ENCODE results near the gene RTN4R.

The RTN4R gene

DNA sequence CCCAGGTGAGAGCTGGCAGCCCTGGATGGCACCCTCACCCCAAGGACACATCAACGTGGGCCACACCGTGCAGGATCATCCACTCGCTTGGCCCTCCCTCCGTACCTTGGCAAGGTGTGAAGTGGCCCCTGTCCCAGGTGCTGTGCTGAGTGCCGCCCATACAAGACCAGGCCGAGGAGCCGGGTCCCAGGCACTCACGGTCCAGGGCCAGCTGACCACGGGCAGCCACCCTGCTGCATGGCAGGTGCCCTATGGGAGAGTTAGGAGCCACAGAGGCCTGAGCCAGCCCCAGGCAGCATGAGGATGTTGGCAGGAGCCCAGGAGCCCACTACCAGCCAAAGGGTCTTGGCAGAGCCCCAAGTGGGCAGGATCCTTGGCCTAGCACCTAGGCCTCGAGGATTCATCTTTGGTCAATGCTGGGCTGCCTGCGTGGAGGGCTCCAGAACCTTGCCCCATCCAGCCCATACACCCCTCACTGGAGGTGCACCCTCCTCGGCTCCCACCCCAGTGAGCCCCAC lies 19.6 kb downstream of the RTN4R start:
- CTCF ChIA-PET: interaction anchor here (1.4 kb wide), 1 partner anchor 10 kb away, joined by 8 read pairs; no protein-coding TSS in a partner anchor
- POLR2A ChIA-PET: no interaction called here
- TF ChIP-seq FOXK2 (IDR thresholded peaks at IDR 0.05): no peak
- TF ChIP-seq SP1 (IDR thresholded peaks at IDR 0.05): no peak
- TF ChIP-seq TARDBP (IDR thresholded peaks at IDR 0.05): no peak
- no peak for TF ChIP-seq ZNF384 (IDR thresholded peaks at IDR 0.05)
- no peak for TF ChIP-seq SUZ12 (IDR thresholded peaks at IDR 0.05)
- TF ChIP-seq ARNT (IDR thresholded peaks at IDR 0.05): no peak
- DNase-seq (ENCODE audit: extremely low spot score): no peak

DNA sequence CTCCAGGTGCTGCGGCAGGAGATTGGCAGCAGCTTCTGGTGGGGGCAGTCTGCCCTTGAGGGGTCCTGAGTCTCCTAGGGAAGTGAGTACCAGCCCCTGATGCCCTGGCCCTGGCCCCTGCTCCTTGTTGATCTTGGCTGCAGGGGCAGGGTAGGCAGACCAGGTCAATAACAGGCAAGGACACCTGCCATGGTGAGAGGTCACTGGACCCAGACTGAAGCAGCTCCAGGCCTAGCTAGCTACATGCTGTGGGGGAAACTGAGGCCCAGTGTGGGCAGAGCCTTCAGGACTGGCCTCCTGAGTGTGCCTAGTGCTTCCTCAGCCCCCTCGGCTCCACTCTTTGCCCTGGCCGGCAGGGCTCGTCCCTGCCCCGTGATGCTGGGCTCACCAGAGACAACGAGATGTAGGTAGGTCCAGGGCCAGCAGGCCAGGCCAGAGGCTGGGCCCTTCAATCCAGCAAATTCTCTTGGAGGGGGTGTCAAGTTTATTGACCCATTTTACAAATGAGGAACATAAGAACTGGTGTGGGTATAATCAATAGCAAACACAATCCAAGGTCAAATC lies 20.4 kb downstream of the RTN4R start:
- ChIA-PET POLR2A (no interaction called here), CTCF (interaction anchor here (1.4 to 1.7 kb wide), 2 partner anchors 9 to 11 kb away, joined by 8 read pairs; no protein-coding TSS in a partner anchor)
- no peak for DNase-seq (ENCODE audit: extremely low spot score)
- TF ChIP-seq TARDBP (IDR thresholded peaks at IDR 0.05) (no peak), FOXK2 (IDR thresholded peaks at IDR 0.05) (no peak), SUZ12 (IDR thresholded peaks at IDR 0.05) (no peak), CTBP1 (IDR thresholded peaks at IDR 0.05; ENCODE audit: borderline replicate concordance) (no peak), BHLHE40 (IDR thresholded peaks at IDR 0.05; ENCODE audit: borderline replicate concordance) (no peak), FOXA1 (IDR thresholded peaks at IDR 0.05) (no peak), ARNT (IDR thresholded peaks at IDR 0.05) (no peak), HDGF (IDR thresholded peaks at IDR 0.05; ENCODE audit: borderline replicate concordance) (no peak), ELF4 (IDR thresholded peaks at IDR 0.05) (no peak), FOXM1 (IDR thresholded peaks at IDR 0.05; ENCODE audit: borderline replicate concordance) (no peak), NFRKB (IDR thresholded peaks at IDR 0.05) (no peak), LEF1 (IDR thresholded peaks at IDR 0.05; ENCODE audit: borderline replicate concordance) (no peak), L3MBTL2 (conservative IDR thresholded peaks at IDR 0.05) (no peak), SP1 (IDR thresholded peaks at IDR 0.05) (no peak), ZNF384 (IDR thresholded peaks at IDR 0.05) (no peak)
- TF ChIP-seq, protein P1, sequence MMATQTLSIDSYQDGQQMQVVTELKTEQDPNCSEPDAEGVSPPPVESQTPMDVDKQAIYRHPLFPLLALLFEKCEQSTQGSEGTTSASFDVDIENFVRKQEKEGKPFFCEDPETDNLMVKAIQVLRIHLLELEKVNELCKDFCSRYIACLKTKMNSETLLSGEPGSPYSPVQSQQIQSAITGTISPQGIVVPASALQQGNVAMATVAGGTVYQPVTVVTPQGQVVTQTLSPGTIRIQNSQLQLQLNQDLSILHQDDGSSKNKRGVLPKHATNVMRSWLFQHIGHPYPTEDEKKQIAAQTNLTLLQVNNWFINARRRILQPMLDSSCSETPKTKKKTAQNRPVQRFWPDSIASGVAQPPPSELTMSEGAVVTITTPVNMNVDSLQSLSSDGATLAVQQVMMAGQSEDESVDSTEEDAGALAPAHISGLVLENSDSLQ (IDR thresholded peaks at IDR 0.05): no peak

DNA sequence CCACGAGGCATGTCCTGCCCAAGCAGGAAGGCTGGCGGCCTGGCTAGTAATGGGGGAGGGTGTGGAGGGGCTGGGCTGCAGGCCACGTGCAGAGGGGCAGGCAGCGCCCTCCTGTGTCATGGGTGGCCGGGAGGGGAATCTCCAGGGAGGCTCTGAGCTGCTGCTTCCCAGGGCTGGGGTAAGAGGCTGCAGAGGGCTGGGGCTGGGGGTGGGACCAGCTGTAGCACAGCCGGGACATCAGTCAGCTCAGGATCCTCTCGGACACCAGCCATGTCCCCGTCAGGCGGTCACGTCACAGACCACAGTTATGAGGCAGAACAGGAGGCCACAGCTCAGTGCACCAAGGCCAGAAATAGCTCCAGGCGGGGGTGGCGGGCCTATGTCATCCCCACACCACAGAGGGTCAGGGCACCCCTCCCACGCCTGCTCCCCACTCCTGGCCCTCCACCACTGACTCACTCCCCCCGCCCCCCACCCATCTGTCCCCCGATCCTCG lies 21.1 kb downstream of the RTN4R start:
- no peak for TF ChIP-seq ZNF384 (IDR thresholded peaks at IDR 0.05)
- TF ChIP-seq ARNT (IDR thresholded peaks at IDR 0.05): no peak
- no peak for TF ChIP-seq FOXA1 (IDR thresholded peaks at IDR 0.05)
- TF ChIP-seq FOXK2 (IDR thresholded peaks at IDR 0.05): no peak
- TF ChIP-seq NFRKB (IDR thresholded peaks at IDR 0.05): no peak
- TF ChIP-seq LEF1 (IDR thresholded peaks at IDR 0.05; ENCODE audit: borderline replicate concordance): no peak
- no peak for TF ChIP-seq FOXM1 (IDR thresholded peaks at IDR 0.05; ENCODE audit: borderline replicate concordance)
- TF ChIP-seq HDGF (IDR thresholded peaks at IDR 0.05; ENCODE audit: borderline replicate concordance): no peak
- TF ChIP-seq ELF4 (IDR thresholded peaks at IDR 0.05): no peak
- TF ChIP-seq TARDBP (IDR thresholded peaks at IDR 0.05): no peak
- TF ChIP-seq, protein P1 (IDR thresholded peaks at IDR 0.05): no peak
- TF ChIP-seq SUZ12 (IDR thresholded peaks at IDR 0.05): no peak
- TF ChIP-seq SP1 (IDR thresholded peaks at IDR 0.05): no peak
- TF ChIP-seq CTBP1 (IDR thresholded peaks at IDR 0.05; ENCODE audit: borderline replicate concordance): no peak
- TF ChIP-seq BHLHE40 (IDR thresholded peaks at IDR 0.05; ENCODE audit: borderline replicate concordance): no peak
- no peak for DNase-seq (ENCODE audit: extremely low spot score)
- ChIA-PET POLR2A (no interaction called here), CTCF (interaction anchor here (1.4 to 2.6 kb wide), 3 partner anchors 8 to 11 kb away, joined by 8 to 10 read pairs (median 8); no protein-coding TSS in a partner anchor)

DNA sequence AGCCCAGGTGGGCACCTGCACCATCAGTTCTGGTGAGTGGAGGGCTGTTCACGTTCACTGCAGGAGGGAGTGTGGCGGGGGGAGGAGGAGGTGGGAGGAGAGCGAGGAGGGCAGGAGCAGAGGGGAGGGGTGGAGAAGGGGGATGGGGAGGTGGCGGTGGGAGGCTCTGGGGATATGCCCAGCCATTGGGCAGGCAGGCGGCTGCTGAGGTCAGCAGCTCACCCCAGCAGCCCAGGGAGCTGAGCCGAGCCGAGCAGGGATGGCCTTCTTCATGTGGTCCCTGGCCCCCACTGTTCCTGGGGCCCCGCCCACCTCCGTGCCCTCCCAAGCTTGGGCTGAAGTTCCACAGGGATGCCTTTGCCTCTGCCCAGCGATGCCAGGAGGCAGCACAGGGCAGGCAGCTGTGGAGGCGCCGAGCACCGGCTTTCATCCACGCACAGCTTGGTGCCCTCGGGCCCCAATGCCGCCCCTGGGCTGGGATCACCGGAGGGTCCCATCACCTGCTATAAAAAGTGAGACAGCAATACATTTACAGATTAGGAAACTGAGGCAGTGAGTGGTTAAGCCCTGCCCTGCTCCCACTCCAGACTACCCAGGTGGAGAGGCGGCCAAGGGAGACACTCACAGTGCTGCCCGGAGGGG lies 21.6 kb downstream of the RTN4R start:
- CTCF ChIA-PET: interaction anchor here (1.7 to 2.6 kb wide), 2 partner anchors 8 to 12 kb away, joined by 8 to 10 read pairs; no protein-coding TSS in a partner anchor
- TF ChIP-seq FOXA1 (IDR thresholded peaks at IDR 0.05) (no peak), ARNT (IDR thresholded peaks at IDR 0.05) (no peak), HDGF (IDR thresholded peaks at IDR 0.05; ENCODE audit: borderline replicate concordance) (no peak), TARDBP (IDR thresholded peaks at IDR 0.05) (no peak), L3MBTL2 (conservative IDR thresholded peaks at IDR 0.05) (no peak), SUZ12 (IDR thresholded peaks at IDR 0.05) (no peak)
- TF ChIP-seq, protein P1 (IDR thresholded peaks at IDR 0.05): no peak
- DNase-seq (ENCODE audit: extremely low spot score): no peak
- POLR2A ChIA-PET: no interaction called here

DNA sequence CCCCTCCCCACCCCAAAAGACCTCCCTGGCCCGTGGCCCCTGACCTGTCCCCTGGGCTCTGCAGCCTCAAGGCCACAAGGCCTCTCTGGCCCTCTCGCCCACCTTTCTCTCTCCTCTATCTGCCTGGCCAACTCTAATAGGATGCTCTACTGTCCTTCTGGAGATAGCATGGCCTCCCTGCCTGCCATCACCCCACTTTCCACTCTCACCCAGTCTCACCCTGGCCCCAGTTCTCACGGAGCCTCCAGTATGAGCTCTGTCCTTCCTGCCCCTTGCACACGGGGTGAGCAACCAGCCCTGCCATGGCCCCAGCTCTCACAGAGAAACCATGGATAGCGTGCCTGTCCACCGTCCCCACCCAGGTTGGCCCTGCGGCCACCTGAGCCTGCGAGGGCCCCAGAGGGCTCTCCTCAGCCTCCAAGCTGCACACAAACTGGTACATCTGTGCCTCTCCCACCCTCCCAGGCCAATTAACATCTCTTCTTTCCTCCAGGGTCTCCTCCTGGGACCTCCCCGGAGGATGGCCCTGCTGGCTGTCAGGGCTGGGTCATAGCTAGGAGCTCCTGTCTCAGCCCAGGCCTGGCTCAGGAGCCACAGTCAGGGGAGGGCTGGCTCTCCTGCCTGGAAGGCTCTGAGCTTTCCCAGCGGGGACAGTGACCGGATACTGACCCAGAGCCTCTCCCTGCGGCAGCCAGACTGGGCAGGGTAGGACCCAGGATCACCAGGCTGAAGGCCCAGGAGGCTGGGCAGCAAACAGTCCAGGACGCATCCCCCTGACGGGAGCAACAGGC lies 22.3 kb downstream of the RTN4R start:
- ChIA-PET POLR2A (no interaction called here), CTCF (interaction anchor here (2.6 kb wide), 1 partner anchor 13 kb away, joined by 10 read pairs; no protein-coding TSS in a partner anchor)
- DNase-seq (ENCODE audit: extremely low spot score): no peak
- TF ChIP-seq BHLHE40 (IDR thresholded peaks at IDR 0.05; ENCODE audit: borderline replicate concordance) (no peak), CTBP1 (IDR thresholded peaks at IDR 0.05; ENCODE audit: borderline replicate concordance) (no peak), TARDBP (IDR thresholded peaks at IDR 0.05) (no peak), SUZ12 (IDR thresholded peaks at IDR 0.05) (no peak), ELF4 (IDR thresholded peaks at IDR 0.05) (no peak), NFRKB (IDR thresholded peaks at IDR 0.05) (no peak), HDGF (IDR thresholded peaks at IDR 0.05; ENCODE audit: borderline replicate concordance) (no peak), FOXK2 (IDR thresholded peaks at IDR 0.05) (no peak), FOXA1 (IDR thresholded peaks at IDR 0.05) (no peak), ARNT (IDR thresholded peaks at IDR 0.05) (no peak), ZNF384 (IDR thresholded peaks at IDR 0.05) (no peak), LEF1 (IDR thresholded peaks at IDR 0.05; ENCODE audit: borderline replicate concordance) (no peak), SP1 (IDR thresholded peaks at IDR 0.05) (no peak), L3MBTL2 (conservative IDR thresholded peaks at IDR 0.05) (no peak), FOXM1 (IDR thresholded peaks at IDR 0.05; ENCODE audit: borderline replicate concordance) (no peak)
- TF ChIP-seq, protein P1 (IDR thresholded peaks at IDR 0.05): no peak

Measured in HEK293T (cell line).